ENCODE measurements around the gene SMPX.

SMPX gene

DNA sequence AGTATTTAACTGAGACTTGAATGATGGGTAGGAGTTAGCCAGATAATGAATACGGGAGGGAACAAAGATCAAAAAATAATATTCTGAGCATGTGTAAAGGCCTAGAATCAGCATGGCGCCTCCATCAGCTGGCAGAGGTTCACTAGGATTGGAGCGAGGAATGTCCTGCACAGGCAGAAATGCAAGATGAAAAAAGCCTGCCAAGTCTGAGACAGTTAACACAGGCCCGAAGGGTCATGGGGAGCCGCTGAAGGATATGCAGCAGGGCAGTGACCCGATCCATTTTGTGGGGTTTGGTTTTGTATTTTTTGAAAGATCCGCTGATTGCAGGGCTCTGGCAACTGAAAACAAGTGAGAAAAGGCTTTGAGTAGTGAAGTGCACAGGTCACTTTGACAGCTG, 40.1 kb downstream of the SMPX start:
- DNase-seq = no peak
- Histone ChIP-seq H3K4me1 (ENCODE audit: control insufficient read depth, low read depth, low read length) (no peaks in the 10 kb centered on the region), H2BK15ac (replicated peaks; ENCODE audit: low read depth) (no peak overlapping the region), H3K56ac (ENCODE audit: low read length) (no peak overlapping the region), H3K27ac (ENCODE audit: low read depth, low read length) (no peak overlapping the region), H3K23ac (ENCODE audit: low read length) (no peak overlapping the region), H3K79me2 (ENCODE audit: control insufficient read depth, insufficient read depth, low read length) (no peaks in the 10 kb centered on the region), H2BK120ac (ENCODE audit: low read depth, low read length) (no peak overlapping the region), H2AK5ac (ENCODE audit: low read length) (no peak overlapping the region), H3K4ac (ENCODE audit: low read depth, low read length) (no peak overlapping the region), H4K5ac (ENCODE audit: low read length) (no peak overlapping the region), H2BK5ac (ENCODE audit: low read length) (no peak overlapping the region), H3K4me3 (ENCODE audit: low read length) (no peak overlapping the region), H3K27me3 (ENCODE audit: insufficient read depth, low read length, poor library complexity) (no peaks in the 10 kb centered on the region), H3K36me3 (ENCODE audit: control insufficient read depth, insufficient read depth, low read length) (no peaks in the 10 kb centered on the region), H4K8ac (ENCODE audit: low read depth, low read length) (no peak overlapping the region), H3K9ac (ENCODE audit: low read length) (no peak overlapping the region), H3K4me2 (ENCODE audit: low read length) (no peak overlapping the region), H3K18ac (ENCODE audit: low read length) (no peak overlapping the region), H3K79me1 (ENCODE audit: low read length) (no peaks in the 10 kb centered on the region)
- no CpG with 5 or more reads among the region's 7 CpGs for WGBS (ENCODE audit: extremely low coverage, insufficient coverage, low lambda C conversion rate)

DNA sequence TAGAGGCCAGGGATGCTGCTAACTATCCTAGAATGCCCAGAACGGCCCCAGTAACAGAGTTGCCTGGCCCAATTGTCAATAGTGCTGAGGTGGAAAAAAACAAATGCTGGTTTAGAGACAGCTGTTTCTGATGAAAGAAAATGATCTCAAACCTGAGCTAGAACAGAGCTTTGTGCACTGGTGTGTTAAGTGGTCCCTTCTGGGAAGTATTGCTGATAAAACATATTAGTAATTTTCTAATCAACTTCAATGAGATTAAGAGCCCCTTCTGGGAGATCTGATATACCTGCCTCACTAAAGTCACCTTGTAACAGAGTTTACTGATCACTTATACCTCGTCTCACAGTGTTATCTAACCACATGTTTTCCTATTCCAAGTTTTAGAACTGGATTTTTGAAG, 42.1 kb downstream of the SMPX start:
- no peak for DNase-seq
- H2BK15ac ChIP-seq (replicated peaks; ENCODE audit: low read depth) = no peak overlapping the region
- no peak overlapping the region for H4K5ac ChIP-seq (ENCODE audit: low read length)
- H3K23ac ChIP-seq (ENCODE audit: low read length) = no peak overlapping the region
- no peaks in the 10 kb centered on the region for H3K36me3 ChIP-seq (ENCODE audit: control insufficient read depth, insufficient read depth, low read length)
- H3K56ac ChIP-seq (ENCODE audit: low read length) = no peak overlapping the region
- H3K27ac ChIP-seq (ENCODE audit: low read depth, low read length) = no peak overlapping the region
- H3K4me3 ChIP-seq (ENCODE audit: low read length) = no peak overlapping the region
- no peak overlapping the region for H2AK5ac ChIP-seq (ENCODE audit: low read length)
- WGBS (ENCODE audit: extremely low coverage, insufficient coverage, low lambda C conversion rate) = no CpG with 5 or more reads among the region's 2 CpGs
- H3K18ac ChIP-seq (ENCODE audit: low read length) = no peak overlapping the region
- no peak overlapping the region for H3K4ac ChIP-seq (ENCODE audit: low read depth, low read length)
- H3K4me2 ChIP-seq (ENCODE audit: low read length) = no peak overlapping the region
- no peak overlapping the region for H2BK120ac ChIP-seq (ENCODE audit: low read depth, low read length)
- no peaks in the 10 kb centered on the region for H3K4me1 ChIP-seq (ENCODE audit: control insufficient read depth, low read depth, low read length)
- no peaks in the 10 kb centered on the region for H3K27me3 ChIP-seq (ENCODE audit: insufficient read depth, low read length, poor library complexity)
- no peak overlapping the region for H3K9ac ChIP-seq (ENCODE audit: low read length)
- H3K79me1 ChIP-seq (ENCODE audit: low read length) = no peaks in the 10 kb centered on the region
- H3K79me2 ChIP-seq (ENCODE audit: control insufficient read depth, insufficient read depth, low read length) = no peaks in the 10 kb centered on the region
- no peak overlapping the region for H4K8ac ChIP-seq (ENCODE audit: low read depth, low read length)
- no peak overlapping the region for H2BK5ac ChIP-seq (ENCODE audit: low read length)

DNA sequence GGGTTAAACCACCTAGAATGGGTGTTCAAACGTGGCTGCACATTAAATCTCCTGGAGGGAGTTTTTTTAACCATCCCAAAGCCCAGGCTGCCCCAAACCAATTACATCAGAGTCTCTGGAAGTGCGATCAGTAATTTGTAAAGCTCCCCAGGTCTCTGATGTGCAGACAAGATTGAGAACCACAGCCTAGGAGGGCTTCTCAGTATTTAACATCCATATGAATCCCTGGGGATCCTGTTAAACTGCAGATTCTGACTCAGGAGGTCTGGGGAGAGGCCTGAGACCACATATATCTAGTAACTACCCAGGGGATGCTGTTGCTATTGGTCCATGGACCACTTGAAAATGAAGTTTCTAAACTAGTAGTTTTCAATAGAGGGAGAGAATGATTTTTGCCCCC, 42.6 kb downstream of the SMPX start:
- Histone ChIP-seq H3K4ac (ENCODE audit: low read depth, low read length) (no peak overlapping the region), H3K4me3 (ENCODE audit: low read length) (no peak overlapping the region), H3K79me2 (ENCODE audit: control insufficient read depth, insufficient read depth, low read length) (no peaks in the 10 kb centered on the region), H2AK5ac (ENCODE audit: low read length) (no peak overlapping the region), H4K5ac (ENCODE audit: low read length) (no peak overlapping the region), H3K18ac (ENCODE audit: low read length) (no peak overlapping the region), H3K27ac (ENCODE audit: low read depth, low read length) (no peak overlapping the region), H3K36me3 (ENCODE audit: control insufficient read depth, insufficient read depth, low read length) (no peaks in the 10 kb centered on the region), H2BK5ac (ENCODE audit: low read length) (no peak overlapping the region), H3K56ac (ENCODE audit: low read length) (no peak overlapping the region), H3K9ac (ENCODE audit: low read length) (no peak overlapping the region), H4K8ac (ENCODE audit: low read depth, low read length) (no peak overlapping the region), H3K23ac (ENCODE audit: low read length) (no peak overlapping the region), H2BK15ac (replicated peaks; ENCODE audit: low read depth) (no peak overlapping the region), H3K4me1 (ENCODE audit: control insufficient read depth, low read depth, low read length) (no peaks in the 10 kb centered on the region), H3K27me3 (ENCODE audit: insufficient read depth, low read length, poor library complexity) (no peaks in the 10 kb centered on the region), H3K4me2 (ENCODE audit: low read length) (no peak overlapping the region), H2BK120ac (ENCODE audit: low read depth, low read length) (no peak overlapping the region), H3K79me1 (ENCODE audit: low read length) (no peaks in the 10 kb centered on the region)
- WGBS (ENCODE audit: extremely low coverage, insufficient coverage, low lambda C conversion rate) = no CpG with 5 or more reads among the region's 2 CpGs
- DNase-seq = no peak

DNA sequence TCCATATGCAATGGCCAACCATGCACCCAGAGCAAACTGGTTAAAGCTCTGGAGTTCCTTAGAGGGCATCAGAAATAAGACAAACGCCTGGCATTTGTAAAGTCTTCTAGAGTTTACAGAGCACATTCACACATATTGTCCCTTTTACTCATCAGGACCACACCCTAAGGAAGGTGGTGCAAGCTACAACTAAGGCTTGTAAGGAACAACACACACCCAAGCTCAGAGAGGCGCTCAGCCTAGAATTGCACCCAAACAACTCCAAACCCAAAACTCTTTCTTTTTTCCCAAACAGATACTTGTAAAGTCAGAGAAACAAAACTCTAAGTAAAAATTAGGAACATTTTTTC, 46.1 kb downstream of the SMPX start:
- H4K8ac ChIP-seq (ENCODE audit: low read depth, low read length) = no peak overlapping the region
- H2AK5ac ChIP-seq (ENCODE audit: low read length) = no peak overlapping the region
- no peak overlapping the region for H3K4me3 ChIP-seq (ENCODE audit: low read length)
- no CpG with 5 or more reads among the region's 2 CpGs for WGBS (ENCODE audit: extremely low coverage, insufficient coverage, low lambda C conversion rate)
- H3K36me3 ChIP-seq (ENCODE audit: control insufficient read depth, insufficient read depth, low read length) = no peaks in the 10 kb centered on the region
- no peaks in the 10 kb centered on the region for H3K4me1 ChIP-seq (ENCODE audit: control insufficient read depth, low read depth, low read length)
- H3K27ac ChIP-seq (ENCODE audit: low read depth, low read length) = no peak overlapping the region
- no peaks in the 10 kb centered on the region for H3K79me2 ChIP-seq (ENCODE audit: control insufficient read depth, insufficient read depth, low read length)
- H3K23ac ChIP-seq (ENCODE audit: low read length) = no peak overlapping the region
- H2BK15ac ChIP-seq (replicated peaks; ENCODE audit: low read depth) = no peak overlapping the region
- H3K27me3 ChIP-seq (ENCODE audit: insufficient read depth, low read length, poor library complexity) = no peaks in the 10 kb centered on the region
- H3K56ac ChIP-seq (ENCODE audit: low read length) = no peak overlapping the region
- no peak for DNase-seq
- H3K4ac ChIP-seq (ENCODE audit: low read depth, low read length) = no peak overlapping the region
- H3K9ac ChIP-seq (ENCODE audit: low read length) = no peak overlapping the region
- H2BK5ac ChIP-seq (ENCODE audit: low read length) = no peak overlapping the region
- H3K18ac ChIP-seq (ENCODE audit: low read length) = no peak overlapping the region
- H3K4me2 ChIP-seq (ENCODE audit: low read length) = no peak overlapping the region
- no peaks in the 10 kb centered on the region for H3K79me1 ChIP-seq (ENCODE audit: low read length)
- H4K5ac ChIP-seq (ENCODE audit: low read length) = no peak overlapping the region
- no peak overlapping the region for H2BK120ac ChIP-seq (ENCODE audit: low read depth, low read length)

DNA sequence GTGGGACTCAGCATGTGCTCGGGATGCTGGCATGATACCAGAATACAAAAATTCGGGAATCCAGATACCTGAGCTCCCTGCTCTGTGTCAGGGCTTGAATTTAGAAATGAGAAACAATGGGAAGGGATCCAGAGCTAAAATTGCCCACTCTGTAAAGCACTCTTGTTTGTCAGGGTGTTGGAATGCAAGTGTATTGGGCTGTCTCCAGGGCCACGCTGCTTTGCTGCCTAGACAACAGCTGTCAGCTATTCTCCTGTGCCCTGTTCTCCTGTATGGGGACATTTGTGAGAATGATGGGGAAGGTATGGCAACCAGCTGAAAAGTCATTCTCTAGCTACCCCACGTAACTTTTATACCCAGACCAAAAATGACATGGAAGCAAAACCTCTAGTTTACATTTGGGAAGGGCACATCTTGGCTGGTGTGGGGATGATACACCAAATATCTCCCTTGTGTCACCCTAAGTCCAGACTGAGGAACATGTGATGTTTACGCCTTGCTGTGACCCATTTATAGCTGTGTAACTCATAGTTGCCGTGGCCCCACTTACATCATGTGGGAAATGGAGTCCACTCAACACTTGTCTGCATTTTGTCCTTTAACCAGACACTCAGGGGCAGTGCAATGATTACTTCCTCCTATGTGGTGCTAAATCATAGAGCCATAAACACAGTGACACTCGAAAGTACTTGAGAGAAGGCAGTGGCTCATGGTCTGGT, 46.6 kb downstream of the SMPX start:
- no peaks in the 10 kb centered on the region for H3K36me3 ChIP-seq (ENCODE audit: control insufficient read depth, insufficient read depth, low read length)
- H2BK120ac ChIP-seq (ENCODE audit: low read depth, low read length) = no peak overlapping the region
- no peaks in the 10 kb centered on the region for H3K4me1 ChIP-seq (ENCODE audit: control insufficient read depth, low read depth, low read length)
- H3K4me2 ChIP-seq (ENCODE audit: low read length) = no peak overlapping the region
- no peak overlapping the region for H3K27ac ChIP-seq (ENCODE audit: low read depth, low read length)
- no peak overlapping the region for H3K4me3 ChIP-seq (ENCODE audit: low read length)
- no peak overlapping the region for H3K23ac ChIP-seq (ENCODE audit: low read length)
- no peaks in the 10 kb centered on the region for H3K27me3 ChIP-seq (ENCODE audit: insufficient read depth, low read length, poor library complexity)
- H3K9ac ChIP-seq (ENCODE audit: low read length) = no peak overlapping the region
- no peak overlapping the region for H4K8ac ChIP-seq (ENCODE audit: low read depth, low read length)
- no peaks in the 10 kb centered on the region for H3K79me1 ChIP-seq (ENCODE audit: low read length)
- no peaks in the 10 kb centered on the region for H3K79me2 ChIP-seq (ENCODE audit: control insufficient read depth, insufficient read depth, low read length)
- no peak overlapping the region for H2AK5ac ChIP-seq (ENCODE audit: low read length)
- no peak overlapping the region for H2BK15ac ChIP-seq (replicated peaks; ENCODE audit: low read depth)
- H3K18ac ChIP-seq (ENCODE audit: low read length) = no peak overlapping the region
- H2BK5ac ChIP-seq (ENCODE audit: low read length) = no peak overlapping the region
- H3K4ac ChIP-seq (ENCODE audit: low read depth, low read length) = no peak overlapping the region
- DNase-seq = no peak
- no CpG with 5 or more reads among the region's 7 CpGs for WGBS (ENCODE audit: extremely low coverage, insufficient coverage, low lambda C conversion rate)
- H3K56ac ChIP-seq (ENCODE audit: low read length) = no peak overlapping the region
- no peak overlapping the region for H4K5ac ChIP-seq (ENCODE audit: low read length)

DNA sequence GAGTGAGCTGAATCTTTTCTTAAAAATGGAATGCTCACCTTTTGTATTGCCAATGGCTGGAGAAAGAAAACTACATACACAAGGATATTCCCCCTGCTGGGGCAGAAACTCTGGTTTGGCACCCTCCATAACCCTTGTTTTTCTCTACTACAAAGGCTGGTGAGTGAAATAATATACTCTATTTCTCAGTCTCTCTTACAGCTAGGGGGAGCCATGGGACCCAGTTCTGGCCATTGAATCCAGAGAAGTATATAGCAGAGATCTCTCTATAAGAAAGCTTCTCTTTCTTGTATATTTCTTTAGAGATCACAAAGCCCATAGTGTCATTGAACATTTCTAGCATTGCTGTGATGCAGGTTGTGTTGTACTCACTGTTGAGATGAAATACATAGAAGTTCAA, 49.8 kb downstream of the SMPX start:
- Histone ChIP-seq H3K4me1 (ENCODE audit: control insufficient read depth, low read depth, low read length) (no peaks in the 10 kb centered on the region), H3K4me3 (ENCODE audit: low read length) (no peak overlapping the region), H3K79me1 (ENCODE audit: low read length) (no peaks in the 10 kb centered on the region), H2BK5ac (ENCODE audit: low read length) (no peak overlapping the region), H2BK120ac (ENCODE audit: low read depth, low read length) (no peak overlapping the region), H3K18ac (ENCODE audit: low read length) (no peak overlapping the region), H3K27me3 (ENCODE audit: insufficient read depth, low read length, poor library complexity) (no peaks in the 10 kb centered on the region), H4K8ac (ENCODE audit: low read depth, low read length) (no peak overlapping the region), H3K4ac (ENCODE audit: low read depth, low read length) (no peak overlapping the region), H3K4me2 (ENCODE audit: low read length) (no peak overlapping the region), H3K36me3 (ENCODE audit: control insufficient read depth, insufficient read depth, low read length) (no peaks in the 10 kb centered on the region), H4K5ac (ENCODE audit: low read length) (no peak overlapping the region), H2BK15ac (replicated peaks; ENCODE audit: low read depth) (no peak overlapping the region), H3K56ac (ENCODE audit: low read length) (no peak overlapping the region), H3K9ac (ENCODE audit: low read length) (no peak overlapping the region), H2AK5ac (ENCODE audit: low read length) (no peak overlapping the region), H3K79me2 (ENCODE audit: control insufficient read depth, insufficient read depth, low read length) (no peaks in the 10 kb centered on the region), H3K23ac (ENCODE audit: low read length) (no peak overlapping the region), H3K27ac (ENCODE audit: low read depth, low read length) (no peak overlapping the region)
- DNase-seq = no peak

Measured in mesendoderm (in vitro differentiated cells).